Nephron progenitor cell (in vitro differentiated cells): ENCODE measurements around the gene OSTC.

ENCODE experiments used
- DNase-seq: peaks from one replicate; pipeline ENCODE4 v3.0.0; 2021
- H3K27ac Mint-ChIP-seq: 2 replicates; pipeline ENCODE4 v1.8.0; 2021; ENCODE audit warnings: mild to moderate bottlenecking, moderate library complexity, mixed read lengths
- H3K27me3 Mint-ChIP-seq: 2 replicates; pipeline ENCODE4 v1.8.0; 2021; ENCODE audit warnings: mild to moderate bottlenecking, low read depth, mixed read lengths; ENCODE audit not compliant: poor library complexity
- H3K36me3 Mint-ChIP-seq: 2 replicates; pipeline ENCODE4 v1.8.0; 2021; ENCODE audit warnings: low read depth, mixed read lengths
- H3K4me1 Mint-ChIP-seq: 2 replicates; pipeline ENCODE4 v1.8.0; 2021; ENCODE audit warnings: mixed read lengths
- H3K4me3 Mint-ChIP-seq: 2 replicates; pipeline ENCODE4 v1.8.0; 2021; ENCODE audit warnings: mild to moderate bottlenecking, moderate library complexity, mixed read lengths
- H3K9me3 Mint-ChIP-seq: 2 replicates; pipeline ENCODE4 v1.8.0; 2021; ENCODE audit warnings: mild to moderate bottlenecking, moderate library complexity, mixed read lengths
- CTCF ChIP-seq: fragments of 200-600 bp; sonication (generic); IDR thresholded peaks from 2 replicates; pipeline ENCODE4 v1.5.0; 2021; ENCODE audit warnings: antibody characterized with exemption

The OSTC gene

DNA sequence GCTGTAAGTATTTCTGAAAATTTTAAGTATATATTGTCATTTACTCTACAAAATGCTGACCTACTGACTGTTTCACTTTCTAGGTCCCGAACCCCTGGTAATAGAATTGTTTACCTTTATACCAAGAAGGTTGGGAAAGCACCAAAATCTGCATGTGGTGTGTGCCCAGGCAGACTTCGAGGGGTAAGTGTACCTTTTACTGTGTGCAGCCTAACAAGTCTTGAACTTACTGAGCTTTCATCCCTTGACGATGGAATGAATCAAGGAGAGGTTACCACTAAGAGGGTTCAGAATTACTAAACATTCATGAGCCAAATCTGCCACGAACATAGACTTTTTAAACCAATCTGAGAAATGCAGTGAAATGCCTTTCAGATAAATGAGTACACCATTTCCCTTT lies 28.4 kb upstream of the OSTC start:
- no peak for DNase-seq
- Mint-ChIP-seq H3K4me1 (peaks cover 54% of the 10 kb centered on the region), H3K27me3 (no peaks in the 10 kb centered on the region), H3K9me3 (peaks cover under 1% of the 10 kb centered on the region), H3K4me3 (peak overlapping the region; percentile 95), H3K27ac (no peak overlapping the region), H3K36me3 (peaks cover 52% of the 10 kb centered on the region)
- TF ChIP-seq CTCF = no peak

DNA sequence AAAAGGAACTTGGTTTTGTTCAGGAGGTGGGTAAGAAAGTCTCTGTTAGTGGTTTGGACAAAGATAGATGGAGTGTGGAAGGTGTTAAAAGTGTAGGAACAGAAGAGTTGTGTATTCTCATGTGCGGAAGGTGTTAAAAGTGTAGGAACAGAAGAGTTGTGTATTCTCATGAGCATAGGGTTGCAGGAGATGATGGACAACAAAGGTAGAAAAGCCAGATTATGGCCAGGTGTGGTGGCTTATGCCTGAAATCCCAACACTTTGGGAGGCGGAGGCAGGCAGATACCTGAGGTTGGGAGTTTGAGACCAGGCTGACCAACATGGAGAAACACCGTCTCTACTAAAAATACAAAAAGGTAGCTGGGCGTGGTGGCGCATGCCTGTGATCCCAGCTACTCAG lies 27.6 kb upstream of the OSTC start:
- H3K27ac Mint-ChIP-seq = peak overlapping the region; percentile 61
- H3K36me3 Mint-ChIP-seq = peaks cover 57% of the 10 kb centered on the region
- H3K27me3 Mint-ChIP-seq = no peaks in the 10 kb centered on the region
- no peaks in the 10 kb centered on the region for H3K9me3 Mint-ChIP-seq
- peaks cover 54% of the 10 kb centered on the region for H3K4me1 Mint-ChIP-seq
- no peak for DNase-seq
- TF ChIP-seq CTCF = no peak
- H3K4me3 Mint-ChIP-seq = peak overlapping the region; percentile 95

DNA sequence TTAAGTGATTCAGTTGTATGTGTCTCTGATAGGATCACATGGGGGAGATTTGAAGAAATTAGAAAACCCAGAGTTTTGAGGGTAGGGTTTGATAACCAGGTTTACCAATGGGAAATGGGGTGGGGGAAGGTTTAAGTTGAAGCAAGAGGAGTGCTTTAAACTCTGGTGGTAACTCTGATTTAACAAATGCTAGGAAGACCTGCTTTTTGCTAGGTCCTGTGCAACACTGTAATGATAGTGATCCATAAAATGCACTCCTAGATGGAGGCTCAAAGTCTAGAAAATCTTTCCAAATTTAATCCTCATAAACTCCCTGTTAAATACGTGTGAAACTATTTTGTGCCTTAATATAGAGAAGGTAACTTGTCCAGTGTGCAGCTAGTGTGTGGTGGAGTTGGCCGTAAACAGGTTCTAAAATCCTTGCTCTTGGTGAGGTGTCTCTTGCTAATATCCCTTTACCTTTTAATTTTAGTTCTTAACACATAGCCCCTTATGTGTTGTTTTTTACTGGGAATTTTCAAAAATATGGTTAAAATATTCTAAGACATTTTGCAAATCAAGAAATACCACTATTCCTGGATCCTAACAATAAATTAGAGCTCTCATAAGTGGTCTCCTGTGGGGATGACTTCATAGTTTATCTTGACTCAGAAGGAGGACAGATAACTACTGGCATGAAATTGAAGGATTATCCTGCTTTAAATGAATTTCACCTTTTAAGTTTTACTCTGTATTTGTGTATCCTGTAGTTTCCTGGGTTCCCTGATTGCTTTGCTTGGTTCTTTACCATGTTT lies 25.9 kb upstream of the OSTC start:
- Mint-ChIP-seq H3K27me3 (no peaks in the 10 kb centered on the region), H3K36me3 (peaks cover 66% of the 10 kb centered on the region), H3K4me3 (peak overlapping the region; percentile 95), H3K4me1 (peaks cover 47% of the 10 kb centered on the region), H3K9me3 (no peaks in the 10 kb centered on the region), H3K27ac (peak overlapping the region; percentile 78)
- TF ChIP-seq CTCF = no peak
- DNase-seq = no peak

- H3K27me3 Mint-ChIP-seq = no peaks in the 10 kb centered on the region
- peaks cover 77% of the 10 kb centered on the region for H3K36me3 Mint-ChIP-seq
- no peak overlapping the region for H3K4me3 Mint-ChIP-seq
- peaks cover 32% of the 10 kb centered on the region for H3K4me1 Mint-ChIP-seq
- no peak overlapping the region for H3K27ac Mint-ChIP-seq
- no peak for TF ChIP-seq CTCF
- no peak for DNase-seq
- H3K9me3 Mint-ChIP-seq = no peaks in the 10 kb centered on the region
Measured at GRCh38 chr4:108626056-108626455, 24.3 kb upstream of the OSTC start.

- no peak overlapping the region for H3K4me3 Mint-ChIP-seq
- H3K4me1 Mint-ChIP-seq = peaks cover 16% of the 10 kb centered on the region
- no peak overlapping the region for H3K27ac Mint-ChIP-seq
- DNase-seq = no peak
- H3K36me3 Mint-ChIP-seq = peaks cover 85% of the 10 kb centered on the region
- H3K9me3 Mint-ChIP-seq = no peaks in the 10 kb centered on the region
- no peak for TF ChIP-seq CTCF
- H3K27me3 Mint-ChIP-seq = no peaks in the 10 kb centered on the region
Measured at GRCh38 chr4:108628411-108628810, 22.0 kb upstream of the OSTC start.

- no peak overlapping the region for H3K4me3 Mint-ChIP-seq
- H3K27ac Mint-ChIP-seq = peak overlapping the region; percentile 89
Measured at GRCh38 chr4:108635070-108635655, 15.2 kb upstream of the OSTC start.

More at GRCh38 chr4:108635070-108635655, 15.2 kb upstream of the OSTC start:
- TF ChIP-seq CTCF = no peak
- peaks cover 18% of the 10 kb centered on the region for H3K4me1 Mint-ChIP-seq
- peaks cover 56% of the 10 kb centered on the region for H3K36me3 Mint-ChIP-seq
- H3K27me3 Mint-ChIP-seq = no peaks in the 10 kb centered on the region
- no peaks in the 10 kb centered on the region for H3K9me3 Mint-ChIP-seq
- no peak for DNase-seq
